Measurements from ENCODE around the gene PALM2AKAP2. TPM values are rescaled to one million over a fixed set of nuclear protein-coding genes. Genes with fewer than 3 reads are reported as not detected.

Gene PALM2AKAP2
- total RNA-seq, 1 donor from 2014 or later = 10.1 TPM

DNA sequence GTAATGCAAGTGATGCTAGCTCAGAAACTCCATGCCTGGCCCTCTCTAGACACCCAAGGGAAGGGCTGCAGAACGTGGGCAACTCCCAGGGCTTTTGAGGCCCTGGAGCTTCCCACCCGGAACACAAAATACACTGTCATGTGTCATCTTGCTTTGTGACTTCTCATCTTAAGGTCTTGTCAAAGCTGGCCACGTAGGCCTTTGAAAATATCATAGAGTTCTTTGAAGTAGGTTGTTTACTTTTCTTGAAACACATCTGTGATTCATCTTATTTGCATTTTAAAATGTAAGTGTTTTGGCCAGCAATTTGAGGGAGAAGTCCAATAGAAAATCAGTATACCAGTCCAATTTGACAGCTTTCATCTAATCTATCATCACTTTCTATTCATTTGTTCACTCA is 40.2 kb upstream of the PALM2AKAP2 start:
- TF ChIP-seq, protein P1, sequence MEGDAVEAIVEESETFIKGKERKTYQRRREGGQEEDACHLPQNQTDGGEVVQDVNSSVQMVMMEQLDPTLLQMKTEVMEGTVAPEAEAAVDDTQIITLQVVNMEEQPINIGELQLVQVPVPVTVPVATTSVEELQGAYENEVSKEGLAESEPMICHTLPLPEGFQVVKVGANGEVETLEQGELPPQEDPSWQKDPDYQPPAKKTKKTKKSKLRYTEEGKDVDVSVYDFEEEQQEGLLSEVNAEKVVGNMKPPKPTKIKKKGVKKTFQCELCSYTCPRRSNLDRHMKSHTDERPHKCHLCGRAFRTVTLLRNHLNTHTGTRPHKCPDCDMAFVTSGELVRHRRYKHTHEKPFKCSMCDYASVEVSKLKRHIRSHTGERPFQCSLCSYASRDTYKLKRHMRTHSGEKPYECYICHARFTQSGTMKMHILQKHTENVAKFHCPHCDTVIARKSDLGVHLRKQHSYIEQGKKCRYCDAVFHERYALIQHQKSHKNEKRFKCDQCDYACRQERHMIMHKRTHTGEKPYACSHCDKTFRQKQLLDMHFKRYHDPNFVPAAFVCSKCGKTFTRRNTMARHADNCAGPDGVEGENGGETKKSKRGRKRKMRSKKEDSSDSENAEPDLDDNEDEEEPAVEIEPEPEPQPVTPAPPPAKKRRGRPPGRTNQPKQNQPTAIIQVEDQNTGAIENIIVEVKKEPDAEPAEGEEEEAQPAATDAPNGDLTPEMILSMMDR (IDR thresholded peaks at IDR 0.05; ENCODE audit: insufficient read depth, low read length, poor library complexity, severe bottlenecking) = no peak
- Histone ChIP-seq H3K4me3 (ENCODE audit: low read depth, low read length) (no peak overlapping the region), H3K27me3 (ENCODE audit: control insufficient read depth, insufficient read depth, low read length) (no peaks in the 10 kb centered on the region), H3K36me3 (ENCODE audit: control insufficient read depth, insufficient read depth, low read length) (no peaks in the 10 kb centered on the region)
- DNase-seq (ENCODE audit: low read depth) = no peak

DNA sequence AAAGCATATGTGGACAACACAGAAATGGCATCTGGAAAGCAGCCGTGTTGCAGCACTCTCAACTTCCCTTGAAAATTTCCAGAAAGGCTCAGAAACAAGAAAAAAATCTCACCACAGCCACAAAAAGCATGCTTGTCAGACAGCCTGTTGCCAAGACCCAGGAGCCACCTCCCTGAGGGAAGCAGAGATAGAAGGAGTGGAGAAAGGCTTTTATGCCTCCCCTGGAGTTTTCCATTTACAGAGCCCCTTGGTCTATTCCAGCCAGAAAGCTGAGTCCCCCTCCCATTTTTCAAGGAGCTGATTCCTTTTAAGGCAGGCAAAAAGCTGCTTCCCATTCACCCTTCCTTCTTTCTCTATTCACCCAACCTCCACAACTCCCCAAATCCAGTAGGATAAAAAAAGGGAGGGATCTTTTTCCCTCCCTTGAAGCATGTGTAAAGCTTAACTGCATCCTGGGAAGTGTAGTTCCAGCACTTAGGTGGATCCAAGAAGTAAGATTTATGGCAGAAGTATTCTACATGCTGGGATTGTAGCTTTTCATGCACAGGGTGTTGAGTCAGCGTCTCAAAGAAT is 37.1 kb upstream of the PALM2AKAP2 start:
- Histone ChIP-seq H3K36me3 (ENCODE audit: control insufficient read depth, insufficient read depth, low read length) (no peaks in the 10 kb centered on the region), H3K27me3 (ENCODE audit: control insufficient read depth, insufficient read depth, low read length) (no peaks in the 10 kb centered on the region), H3K4me3 (ENCODE audit: low read depth, low read length) (no peak overlapping the region)
- TF ChIP-seq, protein P1 (IDR thresholded peaks at IDR 0.05; ENCODE audit: insufficient read depth, low read length, poor library complexity, severe bottlenecking) = no peak
- DNase-seq (ENCODE audit: low read depth) = no peak

DNA sequence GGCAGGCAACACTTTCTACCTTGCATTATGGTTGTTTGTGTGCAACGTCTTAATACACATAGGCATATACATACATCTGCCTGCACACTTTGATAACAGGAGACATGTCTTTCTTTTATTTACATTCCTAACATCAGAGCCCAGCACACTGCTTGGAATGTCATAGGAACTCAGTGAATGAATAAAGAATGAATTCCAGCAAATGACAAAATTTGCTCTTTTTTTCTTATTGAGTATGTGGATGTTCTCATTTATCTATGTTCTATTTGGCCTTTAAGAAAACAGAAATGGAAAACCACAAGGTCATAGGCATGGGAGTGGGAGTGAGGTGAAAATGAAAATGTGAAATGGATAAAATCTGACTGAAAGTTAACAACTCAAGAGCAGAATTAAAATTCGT is 36.3 kb upstream of the PALM2AKAP2 start:
- Histone ChIP-seq H3K4me3 (ENCODE audit: low read depth, low read length) (no peak overlapping the region), H3K36me3 (ENCODE audit: control insufficient read depth, insufficient read depth, low read length) (no peaks in the 10 kb centered on the region), H3K27me3 (ENCODE audit: control insufficient read depth, insufficient read depth, low read length) (no peaks in the 10 kb centered on the region)
- DNase-seq (ENCODE audit: low read depth) = no peak
- TF ChIP-seq, protein P1 (IDR thresholded peaks at IDR 0.05; ENCODE audit: insufficient read depth, low read length, poor library complexity, severe bottlenecking) = no peak

DNA sequence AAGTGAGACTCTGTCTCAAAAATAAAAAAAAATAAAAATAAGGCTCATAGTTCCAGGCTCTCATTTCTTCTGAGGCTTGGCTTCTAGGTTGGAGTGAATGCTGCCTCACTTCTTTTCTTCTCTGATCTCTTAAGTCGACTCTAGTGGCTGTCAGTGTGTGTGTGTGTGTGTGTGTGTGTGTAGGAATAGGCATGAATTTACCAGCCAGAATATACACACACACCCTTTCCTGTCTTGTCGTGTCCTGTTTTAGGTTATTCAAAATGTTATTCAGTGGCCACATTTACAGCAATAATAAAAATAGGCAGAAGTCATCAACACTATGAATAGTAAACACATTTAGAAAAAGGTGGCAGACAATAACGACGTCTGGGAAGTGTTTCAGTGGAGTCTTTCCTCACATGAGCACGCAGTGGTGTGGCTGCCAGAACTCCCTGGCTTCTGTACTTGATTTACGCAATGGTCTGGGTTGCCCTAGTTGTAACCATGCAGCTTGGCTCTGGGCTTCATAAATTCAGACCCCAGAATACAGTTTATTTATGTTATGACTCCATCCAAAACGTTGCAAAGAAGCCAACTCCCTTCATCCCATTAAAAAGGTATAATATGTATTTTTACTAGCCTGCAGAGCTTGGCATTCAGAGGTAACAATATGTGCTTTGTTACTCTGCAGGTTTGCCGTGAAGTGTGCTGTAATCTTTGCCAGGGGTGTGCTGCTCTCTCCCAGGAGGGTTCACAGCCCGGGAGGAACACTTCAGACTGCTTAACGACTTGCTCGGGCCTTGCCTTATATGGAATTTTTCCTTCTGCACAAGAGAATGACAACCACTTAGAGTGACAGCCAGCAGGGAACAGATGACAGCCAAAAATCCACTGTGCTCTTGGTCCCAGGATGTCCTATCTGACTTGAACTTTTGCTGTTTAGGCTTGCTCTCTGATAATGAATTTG is 34.4 kb upstream of the PALM2AKAP2 start:
- no peaks in the 10 kb centered on the region for H3K27me3 ChIP-seq (ENCODE audit: control insufficient read depth, insufficient read depth, low read length)
- H3K36me3 ChIP-seq (ENCODE audit: control insufficient read depth, insufficient read depth, low read length) = no peaks in the 10 kb centered on the region
- no peak for DNase-seq (ENCODE audit: low read depth)
- TF ChIP-seq, protein P1 (IDR thresholded peaks at IDR 0.05; ENCODE audit: insufficient read depth, low read length, poor library complexity, severe bottlenecking) = no peak
- no peak overlapping the region for H3K4me3 ChIP-seq (ENCODE audit: low read depth, low read length)

DNA sequence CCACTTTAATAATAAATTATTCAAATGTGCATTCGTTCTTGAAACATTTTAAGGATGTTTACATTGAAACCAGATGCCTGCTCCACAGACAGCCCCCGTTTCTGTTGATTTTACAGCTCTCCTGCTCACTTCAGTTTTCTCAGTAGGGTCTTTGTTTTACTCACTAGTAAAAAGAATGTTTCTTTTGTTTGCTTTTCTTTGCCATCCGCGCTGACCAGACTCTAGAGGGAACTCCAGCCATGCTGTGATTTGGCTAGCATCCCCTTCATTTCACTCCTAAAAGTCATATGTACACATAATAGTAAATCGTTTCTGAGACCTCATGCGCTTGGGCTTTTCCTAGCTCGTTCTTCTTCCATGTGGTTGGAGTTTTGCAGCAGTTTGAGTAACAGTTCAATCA is 28.7 kb upstream of the PALM2AKAP2 start:
- DNase-seq (ENCODE audit: low read depth) = no peak
- Histone ChIP-seq H3K4me3 (ENCODE audit: low read depth, low read length) (no peak overlapping the region), H3K27me3 (ENCODE audit: control insufficient read depth, insufficient read depth, low read length) (no peaks in the 10 kb centered on the region), H3K36me3 (ENCODE audit: control insufficient read depth, insufficient read depth, low read length) (no peaks in the 10 kb centered on the region)
- TF ChIP-seq, protein P1 (IDR thresholded peaks at IDR 0.05; ENCODE audit: insufficient read depth, low read length, poor library complexity, severe bottlenecking) = no peak
